ENCODE measurements around the gene PLIN1. TPM values are rescaled to one million over a fixed set of nuclear protein-coding genes. Genes with fewer than 3 reads are reported as not detected.

The PLIN1 gene
- total and polyA plus RNA-seq, 10 of the 15 experiments (the other 5 are each of a cell fraction or from before 2014, with no cell fraction given), result 0.05 to 0.13 (median 0.09) TPM; not detected in 6

DNA sequence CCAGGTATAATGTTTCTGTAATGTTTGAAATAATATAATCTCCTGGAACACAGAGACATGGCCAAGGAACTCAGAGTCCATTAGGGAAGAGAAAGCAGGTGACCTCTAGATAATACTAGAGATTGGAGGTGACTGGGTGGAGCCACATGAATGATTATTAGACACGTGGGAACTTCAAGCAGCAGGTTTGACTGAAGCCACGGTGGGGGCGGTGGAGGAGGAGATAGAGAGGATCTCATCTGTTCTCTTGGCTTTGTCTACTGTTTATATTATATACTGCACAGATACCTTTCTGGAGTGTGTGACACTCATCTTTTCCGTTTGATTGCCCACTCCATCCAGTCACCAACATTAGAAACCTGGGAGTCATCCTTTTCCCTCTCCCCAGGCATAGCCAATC lies 57.6 kb downstream of the PLIN1 start (continued):
- TF ChIP-seq, protein P1, sequence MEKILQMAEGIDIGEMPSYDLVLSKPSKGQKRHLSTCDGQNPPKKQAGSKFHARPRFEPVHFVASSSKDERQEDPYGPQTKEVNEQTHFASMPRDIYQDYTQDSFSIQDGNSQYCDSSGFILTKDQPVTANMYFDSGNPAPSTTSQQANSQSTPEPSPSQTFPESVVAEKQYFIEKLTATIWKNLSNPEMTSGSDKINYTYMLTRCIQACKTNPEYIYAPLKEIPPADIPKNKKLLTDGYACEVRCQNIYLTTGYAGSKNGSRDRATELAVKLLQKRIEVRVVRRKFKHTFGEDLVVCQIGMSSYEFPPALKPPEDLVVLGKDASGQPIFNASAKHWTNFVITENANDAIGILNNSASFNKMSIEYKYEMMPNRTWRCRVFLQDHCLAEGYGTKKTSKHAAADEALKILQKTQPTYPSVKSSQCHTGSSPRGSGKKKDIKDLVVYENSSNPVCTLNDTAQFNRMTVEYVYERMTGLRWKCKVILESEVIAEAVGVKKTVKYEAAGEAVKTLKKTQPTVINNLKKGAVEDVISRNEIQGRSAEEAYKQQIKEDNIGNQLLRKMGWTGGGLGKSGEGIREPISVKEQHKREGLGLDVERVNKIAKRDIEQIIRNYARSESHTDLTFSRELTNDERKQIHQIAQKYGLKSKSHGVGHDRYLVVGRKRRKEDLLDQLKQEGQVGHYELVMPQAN (conservative IDR thresholded peaks at IDR 0.05), result no peak
- no peak for TF ChIP-seq EGR1 (IDR thresholded peaks at IDR 0.05; ENCODE audit: borderline replicate concordance in 1 of 2, low read depth in 2 of 2, low read length in 2 of 2)
- TF ChIP-seq, protein P2, sequence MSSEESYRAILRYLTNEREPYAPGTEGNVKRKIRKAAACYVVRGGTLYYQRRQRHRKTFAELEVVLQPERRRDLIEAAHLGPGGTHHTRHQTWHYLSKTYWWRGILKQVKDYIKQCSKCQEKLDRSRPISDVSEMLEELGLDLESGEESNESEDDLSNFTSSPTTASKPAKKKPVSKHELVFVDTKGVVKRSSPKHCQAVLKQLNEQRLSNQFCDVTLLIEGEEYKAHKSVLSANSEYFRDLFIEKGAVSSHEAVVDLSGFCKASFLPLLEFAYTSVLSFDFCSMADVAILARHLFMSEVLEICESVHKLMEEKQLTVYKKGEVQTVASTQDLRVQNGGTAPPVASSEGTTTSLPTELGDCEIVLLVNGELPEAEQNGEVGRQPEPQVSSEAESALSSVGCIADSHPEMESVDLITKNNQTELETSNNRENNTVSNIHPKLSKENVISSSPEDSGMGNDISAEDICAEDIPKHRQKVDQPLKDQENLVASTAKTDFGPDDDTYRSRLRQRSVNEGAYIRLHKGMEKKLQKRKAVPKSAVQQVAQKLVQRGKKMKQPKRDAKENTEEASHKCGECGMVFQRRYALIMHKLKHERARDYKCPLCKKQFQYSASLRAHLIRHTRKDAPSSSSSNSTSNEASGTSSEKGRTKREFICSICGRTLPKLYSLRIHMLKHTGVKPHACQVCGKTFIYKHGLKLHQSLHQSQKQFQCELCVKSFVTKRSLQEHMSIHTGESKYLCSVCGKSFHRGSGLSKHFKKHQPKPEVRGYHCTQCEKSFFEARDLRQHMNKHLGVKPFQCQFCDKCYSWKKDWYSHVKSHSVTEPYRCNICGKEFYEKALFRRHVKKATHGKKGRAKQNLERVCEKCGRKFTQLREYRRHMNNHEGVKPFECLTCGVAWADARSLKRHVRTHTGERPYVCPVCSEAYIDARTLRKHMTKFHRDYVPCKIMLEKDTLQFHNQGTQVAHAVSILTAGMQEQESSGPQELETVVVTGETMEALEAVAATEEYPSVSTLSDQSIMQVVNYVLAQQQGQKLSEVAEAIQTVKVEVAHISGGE (CRISPR knock-in tag; IDR thresholded peaks at IDR 0.05), result no peak
- no peak for TF ChIP-seq MYC (IDR thresholded peaks at IDR 0.05; ENCODE audit: insufficient read depth, insufficient read length, insufficient replicate concordance, low read length, severe bottlenecking)
- TF ChIP-seq ETV6 (conservative IDR thresholded peaks at IDR 0.05 in 1 of 2, IDR thresholded peaks at IDR 0.05 in 1 of 2; ENCODE audit: borderline replicate concordance in 1 of 2, low read depth in 1 of 2), result no peak
- TF ChIP-seq GATAD2B (conservative IDR thresholded peaks at IDR 0.05; ENCODE audit: low read depth), result no peak
- TF ChIP-seq NR2F1 (conservative IDR thresholded peaks at IDR 0.05), result no peak
- TF ChIP-seq SIX5 (IDR thresholded peaks at IDR 0.05; ENCODE audit: low read depth, low read length, severe bottlenecking), result no peak
- TF ChIP-seq HCFC1 (IDR thresholded peaks at IDR 0.05; ENCODE audit: low read length), result no peak
- TF ChIP-seq NR2C1 (IDR thresholded peaks at IDR 0.05), result no peak
